Panc1 (cell line): ENCODE data around the gene SEMA4D. TPM values are rescaled to one million over a fixed set of nuclear protein-coding genes. Genes with fewer than 3 reads are reported as not detected.
A peak's percentile ranks its signal among the peaks of the same experiment; 100 is the strongest.

Source experiments
- ATAC-seq: fragments of 200-7000 bp; cut with Tn5 transposase; 2 replicates; pipeline ENCODE4 v1.9.1; 2020; ENCODE audit warnings: mild to moderate bottlenecking, moderate library complexity
- BruUV-seq: library from RNA; stranded (reverse); fragments of 400-500 nt; replicated peaks from 2 replicates; lab custom pipeline; 2021; lab: Mats Ljungman, UMichigan
- CTCF ChIA-PET: fragments of 300-600 bp; sonication (Branson Sonifier 250); formaldehyde crosslinking; loops from one replicate; lab custom pipeline; 2022; ENCODE audit warnings: antibody characterized with exemption; lab: Charles Lee
- POLR2A ChIA-PET: fragments of 300-600 bp; sonication (Branson Sonifier 250); formaldehyde crosslinking; loops from one replicate; lab custom pipeline; 2022; ENCODE audit warnings: antibody characterized with exemption; lab: Charles Lee
- DNase-seq: peaks from one replicate; pipeline ENCODE4 v3.0.0-alpha.2; 2010; ENCODE audit warnings: low read depth, low spot score
- H3K27ac ChIP-seq: 2 replicates; pipeline ENCODE4 v1.5.1; 2011; ENCODE audit warnings: mild to moderate bottlenecking, low read length, inconsistent platforms
- H3K27me3 ChIP-seq: fragments of 200-500 bp; sonication (Bioruptor generic); 2 replicates; pipeline ENCODE4 v1.6.0; 2014; ENCODE audit warnings: low read length, inconsistent platforms; ENCODE audit not compliant: control insufficient read depth, insufficient read depth
- H3K36me3 ChIP-seq: fragments of 200-500 bp; sonication (Bioruptor generic); 2 replicates; pipeline ENCODE4 v1.5.1; 2014; ENCODE audit warnings: inconsistent platforms, mild to moderate bottlenecking, low read length, moderate library complexity; ENCODE audit not compliant: control insufficient read depth, insufficient read depth
- H3K4me1 ChIP-seq: 2 replicates; pipeline ENCODE4 v1.5.1; 2011; ENCODE audit warnings: inconsistent platforms, mild to moderate bottlenecking, low read length, moderate library complexity; ENCODE audit not compliant: control insufficient read depth, insufficient read depth
- H3K4me3 ChIP-seq, 2 experiments: 2 replicates each; pipeline ENCODE4 v1.5.1; 2011 to 2012; ENCODE audit warnings: low read depth in 2 of 2, low read length in 2 of 2, mild to moderate bottlenecking in 2 of 2, inconsistent platforms in 1 of 2, moderate library complexity in 1 of 2
- H3K9me3 ChIP-seq: fragments of 200-500 bp; sonication (Bioruptor generic); 2 replicates; pipeline ENCODE4 v1.5.1; 2014; ENCODE audit warnings: low read depth, mild to moderate bottlenecking, inconsistent platforms, low read length, moderate library complexity; ENCODE audit not compliant: control insufficient read depth, insufficient read depth
- CTCF ChIP-seq: fragments of 450-650 bp; IDR thresholded peaks from 2 replicates; pipeline ENCODE4 v1.5.1; 2017; ENCODE audit warnings: mild to moderate bottlenecking
- POLR2AphosphoS5 ChIP-seq: IDR thresholded peaks from 2 replicates; pipeline ENCODE4 v1.6.1; 2012; ENCODE audit warnings: mild to moderate bottlenecking, low read depth, low read length, moderate library complexity
- SIN3A ChIP-seq: IDR thresholded peaks from 2 replicates; pipeline ENCODE4 v1.6.1; 2012; ENCODE audit warnings: low read depth, mild to moderate bottlenecking, low read length, moderate library complexity, borderline replicate concordance; ENCODE audit not compliant: insufficient read depth
- TCF7L2 ChIP-seq: IDR thresholded peaks from 2 replicates; pipeline ENCODE4 v1.6.1; 2011; ENCODE audit warnings: mild to moderate bottlenecking, low read depth, low read length, inconsistent platforms
- in situ Hi-C: cut with HindIII; loops from 2 replicates; pipeline ENCODE4 v1.10.0; 2016; ENCODE audit warnings: low sequenced_read_pairs, low pct_unique_long_range_greater_than_20kb
- intact Hi-C: fragments of 100-400 bp; cut with micrococcal nuclease; formaldehyde crosslinking; loops from one replicate; pipeline ENCODE4 v1.10.0; 2022; ENCODE audit not compliant: unreplicated experiment
- total RNA-seq: library from RNA; stranded (reverse); gene quantifications from one replicate; pipeline ENCODE4 v1.2.1, GENCODE V29; 2021; ENCODE audit not compliant: unreplicated experiment
- TF ChIP-seq, protein P1 (sequence below), 2 experiments: IDR thresholded peaks; 2 replicates each; pipeline ENCODE4 v1.6.1; 2011 to 2012; ENCODE audit warnings: low read depth in 2 of 2, control low read depth in 1 of 2, low read length in 1 of 2, mild to moderate bottlenecking in 1 of 2, moderate library complexity in 1 of 2; ENCODE audit not compliant: insufficient read depth in 1 of 2

SEMA4D gene
- total RNA-seq, 1 experiment from 2014 or later, result 6.5 TPM

GRCh38 chr9:89313842-89314241, 184.1 kb downstream of the SEMA4D start:
- no TSS peak for BruUV-seq
- Histone ChIP-seq H3K4me1 (peaks cover 26% of the 10 kb centered on the region), H3K27me3 (no peaks in the 10 kb centered on the region), H3K27ac (peak overlapping the region; percentile 97), H3K9me3 (no peaks in the 10 kb centered on the region), H3K36me3 (peaks cover 46% of the 10 kb centered on the region), H3K4me3 (peak overlapping the region; percentile 80 to 92)
- intact Hi-C loops, result no loop called here
- in situ Hi-C loops, result no loop called here
- DNase-seq (no peak), ATAC-seq (no peak)
- CTCF ChIA-PET, result no interaction called here
- TF ChIP-seq POLR2AphosphoS5 (no peak), TCF7L2 (no peak), SIN3A (no peak), CTCF (no peak)
- TF ChIP-seq, protein P1, sequence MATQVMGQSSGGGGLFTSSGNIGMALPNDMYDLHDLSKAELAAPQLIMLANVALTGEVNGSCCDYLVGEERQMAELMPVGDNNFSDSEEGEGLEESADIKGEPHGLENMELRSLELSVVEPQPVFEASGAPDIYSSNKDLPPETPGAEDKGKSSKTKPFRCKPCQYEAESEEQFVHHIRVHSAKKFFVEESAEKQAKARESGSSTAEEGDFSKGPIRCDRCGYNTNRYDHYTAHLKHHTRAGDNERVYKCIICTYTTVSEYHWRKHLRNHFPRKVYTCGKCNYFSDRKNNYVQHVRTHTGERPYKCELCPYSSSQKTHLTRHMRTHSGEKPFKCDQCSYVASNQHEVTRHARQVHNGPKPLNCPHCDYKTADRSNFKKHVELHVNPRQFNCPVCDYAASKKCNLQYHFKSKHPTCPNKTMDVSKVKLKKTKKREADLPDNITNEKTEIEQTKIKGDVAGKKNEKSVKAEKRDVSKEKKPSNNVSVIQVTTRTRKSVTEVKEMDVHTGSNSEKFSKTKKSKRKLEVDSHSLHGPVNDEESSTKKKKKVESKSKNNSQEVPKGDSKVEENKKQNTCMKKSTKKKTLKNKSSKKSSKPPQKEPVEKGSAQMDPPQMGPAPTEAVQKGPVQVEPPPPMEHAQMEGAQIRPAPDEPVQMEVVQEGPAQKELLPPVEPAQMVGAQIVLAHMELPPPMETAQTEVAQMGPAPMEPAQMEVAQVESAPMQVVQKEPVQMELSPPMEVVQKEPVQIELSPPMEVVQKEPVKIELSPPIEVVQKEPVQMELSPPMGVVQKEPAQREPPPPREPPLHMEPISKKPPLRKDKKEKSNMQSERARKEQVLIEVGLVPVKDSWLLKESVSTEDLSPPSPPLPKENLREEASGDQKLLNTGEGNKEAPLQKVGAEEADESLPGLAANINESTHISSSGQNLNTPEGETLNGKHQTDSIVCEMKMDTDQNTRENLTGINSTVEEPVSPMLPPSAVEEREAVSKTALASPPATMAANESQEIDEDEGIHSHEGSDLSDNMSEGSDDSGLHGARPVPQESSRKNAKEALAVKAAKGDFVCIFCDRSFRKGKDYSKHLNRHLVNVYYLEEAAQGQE (IDR thresholded peaks at IDR 0.05; ENCODE audit: insufficient read depth in 1 of 2, low read depth in 2 of 2, low read length in 1 of 2), result no peak
- POLR2A ChIA-PET, result no interaction called here

- no peak for ATAC-seq
- CTCF ChIA-PET, result no interaction called here
- Histone ChIP-seq H3K27me3 (no peaks in the 10 kb centered on the region), H3K27ac (peak overlapping the region; percentile 97), H3K36me3 (peaks cover 43% of the 10 kb centered on the region), H3K9me3 (no peaks in the 10 kb centered on the region), H3K4me3 (peak overlapping the region; percentile 80 to 92), H3K4me1 (peaks cover 19% of the 10 kb centered on the region)
- POLR2A ChIA-PET, result no interaction called here
- DNase-seq, result no peak
- intact Hi-C loops, result no loop called here
- TF ChIP-seq SIN3A (no peak), POLR2AphosphoS5 (no peak), CTCF (no peak), TCF7L2 (no peak)
- in situ Hi-C loops, result no loop called here
- no TSS peak for BruUV-seq
These were observed 185.7 kb downstream of the SEMA4D start for GRCh38 chr9:89312222-89312571.
